Liver (tissue), 3 donors: Measurements from ENCODE around the gene CENPN.

Experiments used
- CTCF ChIP-seq: fragments of 150-350 bp; IDR thresholded peaks from 2 replicates; pipeline ENCODE4 v1.5.1; 2017; ENCODE audit warnings: improper control_type of control experiment, low read depth, low read length; ENCODE audit not compliant: missing input control
- JUND ChIP-seq, 2 donors: IDR thresholded peaks; 2 replicates each; pipeline ENCODE4 v1.6.1; 2016; ENCODE audit warnings: antibody characterized with exemption in 2 of 2
- MAX ChIP-seq: IDR thresholded peaks from 2 replicates; pipeline ENCODE4 v1.6.1; 2016; ENCODE audit warnings: antibody characterized with exemption
- REST ChIP-seq: IDR thresholded peaks from 2 replicates; pipeline ENCODE4 v1.6.1; 2016; ENCODE audit warnings: antibody characterized with exemption, mild to moderate bottlenecking
- donor health status: healthy.
- donor health status: healthy.

- TF ChIP-seq JUND (IDR thresholded peaks at IDR 0.05): no peak
- no peak for TF ChIP-seq CTCF
- no peak for TF ChIP-seq MAX
- TF ChIP-seq REST: no peak
These were observed 48.7 kb upstream of the CENPN start for GRCh38 chr16:80958284-80958683.
